ENCODE measurements around the gene MYLK4. TPM values are rescaled to one million over a fixed set of nuclear protein-coding genes. Genes with fewer than 3 reads are reported as not detected.

MYLK4 gene
- total RNA-seq, 2 donors from 2014 or later, result 1.0 to 3.6 TPM

DNA sequence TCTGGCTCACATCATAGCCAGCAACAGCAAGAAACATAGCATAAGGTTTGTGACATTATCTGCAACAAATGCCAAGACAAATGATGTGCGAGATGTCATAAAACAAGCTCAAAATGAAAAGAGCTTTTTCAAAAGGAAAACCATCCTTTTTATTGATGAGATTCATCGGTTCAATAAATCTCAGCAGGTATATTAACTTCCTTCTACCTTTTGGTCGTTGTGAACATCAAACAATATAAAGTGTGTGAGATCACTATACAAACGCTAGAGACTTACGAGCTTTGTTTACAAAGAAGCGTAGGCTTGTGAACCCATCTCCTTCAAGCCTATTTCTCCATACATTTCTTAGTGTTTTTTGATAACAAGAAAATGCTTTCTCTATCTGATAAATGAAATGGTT lies 18.0 kb upstream of the MYLK4 start:
- no peak for DNase-seq (ENCODE audit: low spot score)
- no peaks in the 10 kb centered on the region for H3K27me3 ChIP-seq
- H3K4me1 ChIP-seq, result peaks cover 0 to 63% of the 10 kb centered on the region in 2 donors
- H3K27ac ChIP-seq, result peak overlapping the region; percentile 97 to 98
- H3K4me3 ChIP-seq, result peak overlapping the region in 1 of 2 donors; percentile 86
- H3K36me3 ChIP-seq, result peaks cover 5% of the 10 kb centered on the region
- no peaks in the 10 kb centered on the region for H3K9me3 ChIP-seq
- TF ChIP-seq, protein P1, sequence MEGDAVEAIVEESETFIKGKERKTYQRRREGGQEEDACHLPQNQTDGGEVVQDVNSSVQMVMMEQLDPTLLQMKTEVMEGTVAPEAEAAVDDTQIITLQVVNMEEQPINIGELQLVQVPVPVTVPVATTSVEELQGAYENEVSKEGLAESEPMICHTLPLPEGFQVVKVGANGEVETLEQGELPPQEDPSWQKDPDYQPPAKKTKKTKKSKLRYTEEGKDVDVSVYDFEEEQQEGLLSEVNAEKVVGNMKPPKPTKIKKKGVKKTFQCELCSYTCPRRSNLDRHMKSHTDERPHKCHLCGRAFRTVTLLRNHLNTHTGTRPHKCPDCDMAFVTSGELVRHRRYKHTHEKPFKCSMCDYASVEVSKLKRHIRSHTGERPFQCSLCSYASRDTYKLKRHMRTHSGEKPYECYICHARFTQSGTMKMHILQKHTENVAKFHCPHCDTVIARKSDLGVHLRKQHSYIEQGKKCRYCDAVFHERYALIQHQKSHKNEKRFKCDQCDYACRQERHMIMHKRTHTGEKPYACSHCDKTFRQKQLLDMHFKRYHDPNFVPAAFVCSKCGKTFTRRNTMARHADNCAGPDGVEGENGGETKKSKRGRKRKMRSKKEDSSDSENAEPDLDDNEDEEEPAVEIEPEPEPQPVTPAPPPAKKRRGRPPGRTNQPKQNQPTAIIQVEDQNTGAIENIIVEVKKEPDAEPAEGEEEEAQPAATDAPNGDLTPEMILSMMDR (IDR thresholded peaks at IDR 0.05), result no peak

- Histone ChIP-seq H3K27ac (peak overlapping the region; percentile 97 to 98), H3K4me3 (peak overlapping the region; percentile 83 to 86), H3K9me3 (no peaks in the 10 kb centered on the region), H3K36me3 (no peaks in the 10 kb centered on the region), H3K4me1 (peaks cover 0 to 58% of the 10 kb centered on the region in 2 donors), H3K27me3 (no peaks in the 10 kb centered on the region)
- TF ChIP-seq, protein P1 (IDR thresholded peaks at IDR 0.05), result no peak
- DNase-seq (ENCODE audit: low spot score), result no peak
Observed at GRCh38 chr6:2767657-2768524, 17.2 kb upstream of the MYLK4 start.

- Histone ChIP-seq H3K27ac (peak overlapping the region; percentile 97 to 98), H3K36me3 (no peaks in the 10 kb centered on the region), H3K4me1 (peaks cover 0 to 50% of the 10 kb centered on the region in 2 donors), H3K27me3 (no peaks in the 10 kb centered on the region), H3K4me3 (peak overlapping the region; percentile 83 to 86), H3K9me3 (no peaks in the 10 kb centered on the region)
- TF ChIP-seq, protein P1 (IDR thresholded peaks at IDR 0.05), result peak in 1 of 2 donors; percentile 12
- DNase-seq (ENCODE audit: low spot score), result no peak
Observed at GRCh38 chr6:2766767-2767656, 16.3 kb upstream of the MYLK4 start.

DNA sequence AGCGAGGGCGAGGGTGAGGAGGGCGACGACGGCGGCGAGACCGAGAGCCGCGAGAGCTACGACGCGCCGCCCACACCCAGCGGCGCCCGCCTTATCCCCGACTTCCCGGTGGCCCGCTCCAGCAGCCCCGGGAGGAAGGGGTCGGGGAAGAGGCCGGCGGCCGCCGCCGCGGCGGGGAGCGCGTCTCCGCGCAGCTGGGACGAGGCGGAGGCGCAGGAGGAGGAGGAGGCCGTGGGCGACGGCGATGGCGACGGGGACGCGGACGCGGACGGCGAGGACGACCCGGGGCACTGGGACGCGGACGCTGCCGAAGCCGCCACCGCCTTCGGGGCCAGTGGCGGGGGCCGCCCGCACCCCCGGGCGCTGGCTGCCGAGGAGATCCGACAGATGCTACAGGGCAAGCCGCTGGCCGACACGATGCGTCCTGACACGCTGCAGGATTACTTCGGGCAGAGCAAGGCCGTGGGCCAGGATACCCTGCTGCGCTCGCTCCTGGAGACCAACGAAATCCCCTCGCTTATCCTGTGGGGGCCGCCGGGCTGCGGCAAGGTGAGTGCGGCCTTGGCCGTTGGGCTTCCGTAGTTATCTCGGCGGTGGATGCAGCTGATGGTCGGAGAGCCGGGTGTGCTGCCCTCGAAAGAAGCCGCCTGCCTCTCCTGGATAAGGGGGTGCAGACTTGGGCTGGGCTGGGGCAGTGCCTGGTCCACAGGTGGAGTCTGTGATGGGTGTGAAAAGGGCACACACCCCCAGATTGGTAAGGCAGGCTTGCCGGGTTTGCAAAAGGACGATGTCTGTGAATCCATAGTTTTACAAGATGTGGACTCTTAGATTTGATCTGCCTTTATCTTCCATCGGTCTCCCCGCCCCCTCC lies 15.4 kb upstream of the MYLK4 start:
- Histone ChIP-seq H3K4me1 (peaks cover 0 to 47% of the 10 kb centered on the region in 2 donors), H3K4me3 (peak overlapping the region; percentile 83 to 86), H3K36me3 (no peaks in the 10 kb centered on the region), H3K27me3 (no peaks in the 10 kb centered on the region), H3K9me3 (no peaks in the 10 kb centered on the region), H3K27ac (peak overlapping the region; percentile 97 to 98)
- DNase-seq (ENCODE audit: low spot score), result no peak
- TF ChIP-seq, protein P1 (IDR thresholded peaks at IDR 0.05), result no peak
